KOPT-K1 (cell line): ENCODE data around the gene GATD1.

ENCODE experiments used
- H3K27ac ChIP-seq: fragments of 200-600 bp; sonication (generic); 2 replicates; pipeline ENCODE4 v1.5.1; 2016; ENCODE audit warnings: antibody characterized with exemption, mild to moderate bottlenecking, low read depth, low read length; ENCODE audit not compliant: poor library complexity, severe bottlenecking
- H3K36me3 ChIP-seq: fragments of 200-600 bp; sonication (generic); 2 replicates; pipeline ENCODE4 v1.5.1; 2017; ENCODE audit warnings: antibody characterized with exemption, mild to moderate bottlenecking, low read length, moderate library complexity; ENCODE audit not compliant: insufficient read depth
- H3K9me3 ChIP-seq: fragments of 200-600 bp; sonication (generic); 2 replicates; pipeline ENCODE4 v1.5.1; 2017; ENCODE audit warnings: antibody characterized with exemption, low read length, mild to moderate bottlenecking; ENCODE audit not compliant: insufficient read depth, poor library complexity, severe bottlenecking

The GATD1 gene

GRCh38 chr11:725624-726202 is 51.6 kb downstream of the GATD1 start:
- Histone ChIP-seq H3K36me3 (no peaks in the 10 kb centered on the region), H3K27ac (no peak overlapping the region)

DNA sequence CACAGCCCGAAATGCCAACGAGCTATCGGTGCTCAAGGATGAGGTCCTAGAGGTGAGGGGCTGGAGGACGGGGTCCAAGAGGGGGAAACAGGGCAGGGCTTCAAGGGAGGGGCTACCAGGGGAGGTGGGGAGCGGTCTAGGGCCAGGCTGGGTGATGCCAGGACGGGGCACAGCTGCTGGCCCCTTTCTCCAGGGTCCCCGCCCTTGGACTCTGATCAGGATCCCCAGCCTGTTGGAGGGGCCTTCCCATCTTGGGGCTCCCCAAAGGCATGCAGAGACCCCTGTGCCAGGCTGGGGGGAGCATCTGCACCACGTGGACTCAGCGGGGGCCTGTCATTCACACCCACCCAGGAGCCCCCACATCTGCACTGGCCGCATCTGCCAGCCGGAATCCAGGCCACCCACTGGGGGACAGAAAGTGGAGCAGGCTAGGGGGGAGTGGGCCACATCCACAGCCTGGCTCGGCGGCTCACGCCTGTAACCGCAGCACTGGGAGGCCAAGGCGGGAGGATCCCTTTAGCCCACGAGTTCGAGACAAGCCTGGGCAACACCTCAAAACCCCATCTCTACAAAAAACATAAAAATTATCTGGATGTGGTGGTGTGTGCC is 52.4 kb downstream of the GATD1 start:
- H3K36me3 ChIP-seq = no peaks in the 10 kb centered on the region
- no peaks in the 10 kb centered on the region for H3K9me3 ChIP-seq
- H3K27ac ChIP-seq = no peak overlapping the region

More at GRCh38 chr11:725624-726202, 51.6 kb downstream of the GATD1 start:
- no peaks in the 10 kb centered on the region for H3K9me3 ChIP-seq

DNA sequence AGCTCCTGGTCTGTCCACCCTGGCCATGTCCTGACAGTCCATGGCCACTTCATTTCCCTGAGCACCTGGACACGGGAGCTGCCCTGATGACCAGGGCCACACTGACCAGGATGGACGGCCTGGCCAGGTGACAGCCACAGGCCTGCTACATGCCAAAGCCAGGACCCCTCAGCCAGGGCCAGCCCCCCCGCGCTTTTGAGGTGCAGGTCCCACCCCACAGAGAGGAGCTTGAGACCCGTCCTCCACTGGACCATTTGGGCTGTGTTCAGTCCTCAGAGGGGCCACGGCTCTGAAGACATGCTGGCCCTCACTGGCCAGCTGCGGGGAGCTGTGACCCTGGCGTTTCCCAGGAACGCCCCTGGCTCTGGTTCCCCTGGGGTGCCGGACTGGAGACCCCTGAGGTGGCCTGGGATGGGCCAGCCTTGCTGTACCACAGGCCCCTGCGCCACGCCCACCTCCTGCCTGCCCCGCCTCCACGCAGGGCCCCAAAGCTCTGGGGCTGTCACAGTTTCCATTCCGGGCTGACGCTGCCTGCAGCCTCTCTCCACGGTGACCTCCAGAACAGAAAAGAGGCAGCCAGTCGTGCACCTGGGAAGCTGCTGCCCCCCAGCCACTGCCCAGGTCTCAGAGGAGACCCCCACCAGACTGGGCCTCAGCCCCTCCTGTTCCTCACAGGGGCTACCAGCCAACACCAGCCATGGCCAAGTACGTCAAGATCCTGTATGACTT is 53.1 kb downstream of the GATD1 start:
- Histone ChIP-seq H3K36me3 (no peaks in the 10 kb centered on the region), H3K9me3 (no peaks in the 10 kb centered on the region), H3K27ac (no peak overlapping the region)

DNA sequence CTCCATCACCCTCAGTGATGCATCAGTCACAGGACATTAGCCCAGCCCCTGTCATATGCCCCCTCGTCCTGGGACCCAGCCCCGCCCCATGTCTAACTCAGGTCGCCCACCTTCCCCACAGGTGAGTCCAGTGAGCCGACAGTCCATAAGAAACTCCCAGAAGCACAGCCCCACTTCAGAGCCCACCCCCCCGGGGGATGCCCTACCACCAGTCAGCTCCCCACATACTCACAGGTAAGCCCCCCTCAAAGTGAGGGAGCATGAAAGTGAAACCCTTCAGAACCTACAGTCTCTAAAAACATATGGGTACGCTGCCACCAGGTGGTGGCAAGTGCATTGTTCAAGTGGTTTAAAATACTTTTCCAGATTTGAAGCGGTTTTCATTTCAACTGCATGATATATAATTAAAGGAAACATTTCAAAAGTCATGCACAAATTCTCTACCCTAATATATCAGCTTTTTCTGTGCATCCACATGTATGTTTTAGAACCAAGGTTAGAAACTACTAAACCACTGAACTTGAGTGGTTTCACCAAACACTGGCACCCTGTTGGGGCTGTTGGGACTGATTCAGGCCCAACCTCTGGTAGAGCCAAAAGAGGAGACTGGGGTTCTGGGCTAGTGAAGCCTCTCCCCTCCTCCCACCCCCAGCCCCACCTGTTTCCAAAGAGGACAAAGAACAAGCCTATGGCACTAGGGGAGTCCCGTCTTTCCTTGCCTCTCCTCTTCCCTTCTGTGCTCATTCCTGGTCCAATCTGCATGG is 54.0 kb downstream of the GATD1 start:
- no peak overlapping the region for H3K27ac ChIP-seq
- no peaks in the 10 kb centered on the region for H3K9me3 ChIP-seq
- H3K36me3 ChIP-seq = no peaks in the 10 kb centered on the region

GRCh38 chr11:722346-722811 is 54.9 kb downstream of the GATD1 start:
- Histone ChIP-seq H3K36me3 (no peaks in the 10 kb centered on the region), H3K9me3 (no peaks in the 10 kb centered on the region), H3K27ac (no peak overlapping the region)

GRCh38 chr11:721741-722345 is 55.4 kb downstream of the GATD1 start:
- no peaks in the 10 kb centered on the region for H3K9me3 ChIP-seq
- H3K36me3 ChIP-seq = no peaks in the 10 kb centered on the region
- no peak overlapping the region for H3K27ac ChIP-seq

DNA sequence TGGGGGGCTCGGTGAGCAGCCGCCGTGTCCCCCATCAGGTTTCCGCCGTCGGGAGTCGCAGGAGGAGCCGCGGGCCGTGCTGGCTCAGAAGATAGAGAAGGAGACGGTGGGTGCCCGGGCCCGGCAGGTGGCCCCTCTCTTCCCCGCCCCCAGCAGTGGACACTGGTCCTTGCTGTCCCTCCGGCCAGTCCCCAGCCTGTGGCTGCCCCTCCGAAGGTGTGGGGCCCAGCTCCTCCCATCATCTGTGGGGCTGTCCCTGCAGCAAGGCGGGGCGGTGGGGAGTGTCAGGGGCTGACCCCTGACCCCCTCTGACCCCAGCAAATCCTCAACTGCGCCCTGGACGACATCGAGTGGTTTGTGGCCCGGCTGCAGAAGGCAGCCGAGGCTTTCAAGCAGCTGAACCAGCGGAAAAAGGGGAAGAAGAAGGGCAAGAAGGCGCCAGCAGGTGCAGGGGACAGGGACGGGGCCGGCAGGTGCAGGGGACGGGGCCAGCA is 56.0 kb downstream of the GATD1 start:
- Histone ChIP-seq H3K27ac (no peak overlapping the region), H3K36me3 (no peaks in the 10 kb centered on the region), H3K9me3 (no peaks in the 10 kb centered on the region)

DNA sequence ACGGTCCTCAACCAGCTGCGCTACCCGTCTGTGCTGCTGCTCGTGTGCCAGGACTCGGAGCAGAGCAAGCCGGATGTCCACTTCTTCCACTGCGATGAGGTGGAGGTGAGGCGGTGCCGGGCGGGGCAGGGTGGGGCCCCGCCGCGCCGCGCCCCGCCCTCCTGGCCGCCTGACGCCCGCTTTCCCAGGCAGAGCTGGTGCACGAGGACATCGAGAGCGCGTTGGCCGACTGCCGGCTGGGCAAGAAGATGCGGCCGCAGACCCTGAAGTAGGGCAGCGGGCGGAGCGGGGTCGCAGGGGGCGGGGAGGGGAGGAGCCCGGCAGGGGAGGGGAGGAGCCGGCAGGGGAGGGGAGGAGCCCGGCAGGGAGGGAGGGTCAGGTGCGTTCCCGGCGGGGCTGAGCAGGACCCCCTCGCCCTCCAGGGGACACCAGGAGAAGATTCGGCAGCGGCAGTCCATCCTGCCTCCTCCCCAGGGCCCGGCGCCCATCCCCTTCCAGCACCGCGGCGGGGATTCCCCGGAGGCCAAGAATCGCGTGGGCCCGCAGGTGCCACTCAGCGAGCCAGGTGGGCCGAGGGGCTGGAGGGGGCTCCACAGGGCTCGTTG is 56.5 kb downstream of the GATD1 start:
- no peak overlapping the region for H3K27ac ChIP-seq
- no peaks in the 10 kb centered on the region for H3K9me3 ChIP-seq
- no peaks in the 10 kb centered on the region for H3K36me3 ChIP-seq

DNA sequence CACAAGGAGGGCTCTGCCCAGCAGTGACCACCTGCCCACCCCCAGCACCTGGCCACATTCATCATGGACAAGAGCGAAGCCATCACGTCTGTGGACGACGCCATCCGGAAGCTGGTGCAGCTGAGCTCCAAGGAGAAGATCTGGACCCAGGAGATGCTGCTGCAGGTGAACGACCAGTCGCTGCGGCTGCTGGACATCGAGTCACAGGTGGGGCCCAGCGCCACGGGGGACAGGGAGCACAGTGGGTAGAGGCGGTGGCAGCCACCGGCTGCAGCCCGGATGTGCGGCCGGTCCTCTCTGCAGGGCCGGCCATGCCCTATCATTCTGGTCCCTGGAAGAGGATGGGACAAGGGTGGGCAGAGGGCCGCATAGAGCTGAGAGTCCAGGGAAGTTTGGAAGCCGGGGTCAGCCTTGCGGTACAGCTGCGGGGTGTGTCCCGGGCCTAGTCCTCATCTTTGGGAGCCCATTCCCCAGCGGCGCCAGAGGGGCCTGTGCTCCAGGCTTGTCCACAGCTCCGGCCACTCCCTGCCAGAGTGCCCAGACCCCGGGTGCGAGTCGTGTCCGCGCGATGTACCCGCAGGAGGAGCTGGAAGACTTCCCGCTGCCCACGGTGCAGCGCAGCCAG is 57.2 kb downstream of the GATD1 start:
- Histone ChIP-seq H3K36me3 (no peaks in the 10 kb centered on the region), H3K9me3 (peaks cover 3% of the 10 kb centered on the region), H3K27ac (no peak overlapping the region)

DNA sequence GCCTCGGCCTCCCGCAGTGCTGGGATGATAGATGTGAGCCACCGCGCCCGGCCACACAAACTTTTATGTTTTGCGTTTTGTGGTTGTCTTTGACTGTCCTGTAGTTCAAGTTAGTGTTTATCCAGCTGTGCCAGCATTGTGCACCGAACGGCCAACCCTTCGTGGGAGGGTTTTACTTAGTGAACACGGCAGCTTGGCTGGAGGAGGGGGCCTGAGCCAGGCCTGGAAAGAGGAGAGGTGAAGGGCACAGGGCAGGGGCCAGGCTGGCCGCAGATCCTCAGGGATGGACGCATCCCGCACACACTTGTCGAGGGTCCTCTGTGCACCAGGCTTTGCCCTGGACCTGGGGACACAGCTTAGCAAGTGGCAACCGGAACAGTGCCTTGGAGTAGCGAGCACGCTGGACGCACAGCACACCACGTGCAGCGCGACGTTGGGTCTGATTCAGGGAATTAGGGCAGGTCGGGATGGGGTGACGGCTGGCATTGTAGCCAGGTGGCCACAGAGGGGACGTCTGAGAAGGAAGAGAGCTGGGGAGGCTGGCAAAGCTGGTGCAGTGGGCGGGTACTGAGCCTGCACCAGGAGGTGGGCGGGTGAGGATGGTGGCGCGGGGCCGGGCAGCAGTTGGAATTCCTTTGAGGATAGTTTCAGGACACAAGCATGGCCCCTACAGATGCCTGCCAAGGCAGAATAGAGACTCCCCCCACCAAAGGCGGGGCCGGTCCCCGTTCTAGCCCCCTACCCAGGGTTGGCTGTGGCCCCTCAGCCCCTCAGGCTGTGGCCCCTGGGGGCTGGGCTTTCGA is 57.9 kb downstream of the GATD1 start:
- H3K27ac ChIP-seq = no peak overlapping the region

More for the DNA sequence above, 57.9 kb downstream of the GATD1 start:
- peaks cover 5% of the 10 kb centered on the region for H3K9me3 ChIP-seq
- H3K36me3 ChIP-seq = no peaks in the 10 kb centered on the region
